ENCODE results near the gene PDIA2.
"Not testable (repeated sequence)": the region's sequence is repeated elsewhere in the genome, so short reads cannot be mapped to it uniquely, and the experiment has no call there.

- not testable (repeated sequence) for TF ChIP-seq EZH2 (IDR thresholded peaks at IDR 0.05; ENCODE audit: borderline replicate concordance, low read length); CTCF (conservative IDR thresholded peaks at IDR 0.05 in 1 of 2, IDR thresholded peaks at IDR 0.05 in 1 of 2; ENCODE audit: extremely low read depth in 1 of 2, insufficient read depth in 1 of 2, low read depth in 1 of 2, low read length in 2 of 2)
Measured at GRCh38 chr16:258091-258490, 24.9 kb upstream of the PDIA2 start.
